K562 (cell line): ENCODE measurements around the gene CATSPER3. TPM values are rescaled to one million over a fixed set of nuclear protein-coding genes. Genes with fewer than 3 reads are reported as not detected.

Source experiments
- RREB1 ChIP-seq: fragments of 250-450 bp; sonication (Bioruptor Pico); IDR thresholded peaks from 2 replicates; pipeline ENCODE4 v1.4.0; 2020
- ZMIZ1 ChIP-seq, 2 experiments: fragments of 150-350 bp in 1 of 2; IDR thresholded peaks; 2 replicates each; pipeline ENCODE4 v1.6.1; 2012 to 2016; ENCODE audit warnings: low read depth in 2 of 2, low read length in 2 of 2, mild to moderate bottlenecking in 1 of 2, moderate library complexity in 1 of 2
- polyA plus RNA-seq, 8 experiments: library from polyadenylated mRNA; depleted of rRNA in 4 of 8; stranded (reverse) in 5 of 8; unstranded in 3 of 8; fragments of >200 nt; fragmentation: Nextera tagmentation in 2 of 8; fragmentation: Illumina TruSeq in 1 of 8; extraction: Ambion mirVana in 2 of 8; extraction: Trizol in 1 of 8; gene quantifications; 2 replicates each; pipeline versions ENCODE4 v1.2.1 to v1.2.3, GENCODE V29; 2011 to 2014; ENCODE audit warnings: inconsistent platforms in 1 of 8, missing spikeins in 1 of 8
- total RNA-seq, 7 experiments: library from RNA; depleted of rRNA in 6 of 7; stranded (reverse); fragments of >200 nt in 6 of 7; fragmentation: Illumina TruSeq in 2 of 7; extraction: Trizol in 2 of 7; gene quantifications; 2 replicates each; pipeline versions ENCODE4 v1.2.1 to v1.2.3, GENCODE V29; 2011 to 2021; ENCODE audit warnings: low replicate concordance in 1 of 7

Gene CATSPER3
- total and polyA plus RNA-seq, 9 of the 15 experiments (the other 6 are each of a cell fraction or from before 2014, with no cell fraction given) = 0.14 to 1.5 (median 0.49) TPM

GRCh38 chr5:135016861-135017290, 49.2 kb downstream of the CATSPER3 start (continued):
- no peak for TF ChIP-seq ZMIZ1 (IDR thresholded peaks at IDR 0.05; ENCODE audit: low read depth in 2 of 2, low read length in 2 of 2)
- no peak for TF ChIP-seq RREB1 (CRISPR knock-in tag)
